Mesenchymal stem cell (in vitro differentiated cells and primary cell): Measurements from ENCODE around the gene CHAC1.

Source experiments
- DNase-seq: peaks from one replicate; pipeline ENCODE4 v3.0.0-alpha.2; 2013
- H2AFZ ChIP-seq: one replicate; pipeline ENCODE4 v1.6.1; 2013; ENCODE audit warnings: low read depth, mild to moderate bottlenecking, control low read depth, inconsistent platforms, low read length, moderate library complexity
- H2AK5ac ChIP-seq: 2 replicates; pipeline ENCODE4 v1.6.1; 2013; ENCODE audit warnings: low read length, moderate library complexity, mild to moderate bottlenecking, inconsistent platforms; ENCODE audit not compliant: severe bottlenecking
- H2BK120ac ChIP-seq: one replicate; pipeline ENCODE4 v1.6.1; 2013; ENCODE audit warnings: low read depth, mild to moderate bottlenecking, inconsistent platforms, low read length, moderate library complexity
- H2BK12ac ChIP-seq, 2 experiments: one replicate each; pipeline ENCODE4 v1.6.1; 2013; ENCODE audit warnings: inconsistent platforms in 2 of 2, low read length in 2 of 2, mild to moderate bottlenecking in 2 of 2, moderate library complexity in 2 of 2, control low read depth in 1 of 2
- H2BK15ac ChIP-seq: one replicate; pipeline ENCODE4 v1.6.1; 2013; ENCODE audit warnings: mild to moderate bottlenecking, low read depth, inconsistent platforms; ENCODE audit not compliant: poor library complexity, severe bottlenecking
- H2BK5ac ChIP-seq: 2 replicates; pipeline ENCODE4 v1.6.1; 2013; ENCODE audit warnings: low read depth, mild to moderate bottlenecking, low read length, control low read depth, inconsistent platforms; ENCODE audit not compliant: poor library complexity, severe bottlenecking
- H3K14ac ChIP-seq, 2 experiments: one replicate each; pipeline ENCODE4 v1.6.1; 2013; ENCODE audit warnings: inconsistent platforms in 2 of 2, low read length in 2 of 2, control low read depth in 1 of 2, mild to moderate bottlenecking in 1 of 2, moderate library complexity in 1 of 2
- H3K18ac ChIP-seq, 2 experiments: one replicate each; pipeline ENCODE4 v1.6.1; 2013; ENCODE audit warnings: inconsistent platforms in 2 of 2, low read length in 2 of 2, control low read depth in 1 of 2, low read depth in 1 of 2, mild to moderate bottlenecking in 1 of 2
- H3K23ac ChIP-seq, 2 experiments: one replicate each; pipeline ENCODE4 v1.6.1; 2013; ENCODE audit warnings: inconsistent platforms in 2 of 2, low read length in 2 of 2, mild to moderate bottlenecking in 2 of 2, moderate library complexity in 2 of 2, control low read depth in 1 of 2
- H3K27ac ChIP-seq: 2 replicates; pipeline ENCODE4 v1.5.1; 2013; ENCODE audit warnings: mild to moderate bottlenecking, moderate library complexity, low read length, control low read depth, inconsistent platforms; ENCODE audit not compliant: poor library complexity, severe bottlenecking
- H3K27me3 ChIP-seq, 2 experiments: 2 replicates each; pipeline versions ENCODE4 v1.6.1 to v1.7.0; 2013; ENCODE audit warnings: low read length in 2 of 2, mild to moderate bottlenecking in 2 of 2, moderate library complexity in 2 of 2, control low read depth in 1 of 2, inconsistent platforms in 1 of 2; ENCODE audit not compliant: control insufficient read depth in 1 of 2, insufficient read depth in 1 of 2
- H3K36me3 ChIP-seq, 2 experiments: 2 replicates each; pipeline versions ENCODE4 v1.6.1 to v1.7.0; 2013; ENCODE audit warnings: low read length in 2 of 2, control low read depth in 1 of 2, inconsistent platforms in 1 of 2, low read depth in 1 of 2, mild to moderate bottlenecking in 1 of 2; ENCODE audit not compliant: insufficient read depth in 2 of 2, control insufficient read depth in 1 of 2
- H3K4ac ChIP-seq, 2 experiments: one replicate each; pipeline ENCODE4 v1.6.1; 2013; ENCODE audit warnings: inconsistent platforms in 2 of 2, low read length in 2 of 2, mild to moderate bottlenecking in 2 of 2, moderate library complexity in 2 of 2, control low read depth in 1 of 2, low read depth in 1 of 2
- H3K4me1 ChIP-seq: 2 replicates; pipeline ENCODE4 v1.6.1; 2013; ENCODE audit warnings: low read depth, low read length, control low read depth; ENCODE audit not compliant: control insufficient read depth, insufficient read depth
- H3K4me2 ChIP-seq: 2 replicates; pipeline ENCODE4 v1.6.1; 2013; ENCODE audit warnings: low read length, mild to moderate bottlenecking, inconsistent platforms; ENCODE audit not compliant: poor library complexity, severe bottlenecking
- H3K4me3 ChIP-seq, 2 experiments: 2 replicates each; pipeline versions ENCODE4 v1.5.1 to v1.7.0; 2013; ENCODE audit warnings: low read length in 2 of 2, mild to moderate bottlenecking in 2 of 2, control low read depth in 1 of 2, low read depth in 1 of 2; ENCODE audit not compliant: insufficient read depth in 1 of 2
- H3K79me1 ChIP-seq: replicated peaks from 2 replicates; pipeline ENCODE4 v1.6.1; 2013; ENCODE audit warnings: mild to moderate bottlenecking, control low read depth, low read length, inconsistent platforms; ENCODE audit not compliant: poor library complexity, severe bottlenecking
- H3K9ac ChIP-seq: 2 replicates; pipeline ENCODE4 v1.7.0; 2013; ENCODE audit warnings: mild to moderate bottlenecking, low read length, moderate library complexity
- H3K9me3 ChIP-seq: 2 replicates; pipeline ENCODE4 v1.7.0; 2013; ENCODE audit warnings: mild to moderate bottlenecking, low read length; ENCODE audit not compliant: control insufficient read depth
- H4K8ac ChIP-seq: one replicate; pipeline ENCODE4 v1.6.1; 2013; ENCODE audit warnings: inconsistent platforms, mild to moderate bottlenecking, low read length, moderate library complexity
- H4K91ac ChIP-seq: one replicate; pipeline ENCODE4 v1.6.1; 2013; ENCODE audit warnings: mild to moderate bottlenecking, low read length, inconsistent platforms
- WGBS: methylation state at CpG from one replicate; pipeline ENCODE4 v1.1.7; 2013; ENCODE audit warnings: mixed read lengths; 5-methylcytosine and 5-hydroxymethylcytosine counted together

Gene CHAC1

GRCh38 chr15:40929660-40930429 is 23.4 kb upstream of the CHAC1 start:
- Histone ChIP-seq H3K4me1 (peaks cover 57% of the 10 kb centered on the region), H2BK120ac (no peak overlapping the region), H2BK5ac (no peak overlapping the region), H3K18ac (peak overlapping the region in 1 of 2 experiments; percentile 6), H2BK12ac (no peak overlapping the region), H3K79me1 (no peaks in the 10 kb centered on the region), H3K9me3 (no peaks in the 10 kb centered on the region), H3K27me3 (peaks cover 68 to 90% of the 10 kb centered on the region in 2 experiments), H2AK5ac (no peak overlapping the region), H3K4ac (no peak overlapping the region), H3K23ac (no peak overlapping the region), H3K4me2 (peak overlapping the region; percentile 84), H3K9ac (no peak overlapping the region), H3K4me3 (peak overlapping the region in 1 of 2 experiments; percentile 56), H4K8ac (peak overlapping the region; percentile 19), H4K91ac (no peak overlapping the region), H3K36me3 (no peaks in the 10 kb centered on the region), H2BK15ac (no peak overlapping the region), H3K27ac (no peak overlapping the region), H2AFZ (no peak overlapping the region), H3K14ac (no peak overlapping the region)
- DNase-seq, result peak; percentile 78
- 2% methylated on average over 55 of the region's 56 CpGs for WGBS

GRCh38 chr15:40930430-40931299 is 22.6 kb upstream of the CHAC1 start:
- Histone ChIP-seq H3K4me1 (peaks cover 57% of the 10 kb centered on the region), H3K23ac (peak overlapping the region in 1 of 2 experiments; percentile 23), H3K4me2 (peak overlapping the region; percentile 84), H3K14ac (no peak overlapping the region), H2AFZ (peak overlapping the region; percentile 30), H2BK12ac (no peak overlapping the region), H2AK5ac (no peak overlapping the region), H3K9ac (no peak overlapping the region), H3K4me3 (peak overlapping the region; percentile 12 to 56), H3K27me3 (peaks cover 64 to 90% of the 10 kb centered on the region in 2 experiments), H3K9me3 (no peaks in the 10 kb centered on the region), H3K79me1 (no peaks in the 10 kb centered on the region), H3K18ac (no peak overlapping the region), H4K91ac (no peak overlapping the region), H4K8ac (no peak overlapping the region), H3K27ac (no peak overlapping the region), H2BK5ac (no peak overlapping the region), H3K4ac (peak overlapping the region in 1 of 2 experiments; percentile 4), H2BK15ac (no peak overlapping the region), H3K36me3 (no peaks in the 10 kb centered on the region), H2BK120ac (no peak overlapping the region)
- WGBS, result 1% methylated on average over 40 of the region's 46 CpGs
- DNase-seq, result peak; percentile 66

- Histone ChIP-seq H2BK5ac (no peak overlapping the region), H4K91ac (no peak overlapping the region), H3K9ac (no peak overlapping the region), H3K9me3 (no peaks in the 10 kb centered on the region), H2BK12ac (no peak overlapping the region), H3K23ac (no peak overlapping the region), H3K27ac (no peak overlapping the region), H4K8ac (peak overlapping the region; percentile 45), H2AK5ac (no peak overlapping the region), H2BK15ac (no peak overlapping the region), H3K18ac (no peak overlapping the region), H3K27me3 (peaks cover 57 to 89% of the 10 kb centered on the region in 2 experiments), H3K4me2 (no peak overlapping the region), H3K79me1 (no peaks in the 10 kb centered on the region), H3K4me3 (no peak overlapping the region), H2BK120ac (no peak overlapping the region), H3K14ac (no peak overlapping the region), H3K36me3 (peaks cover 0 to 4% of the 10 kb centered on the region in 2 experiments), H3K4ac (no peak overlapping the region), H2AFZ (no peak overlapping the region), H3K4me1 (peaks cover 49% of the 10 kb centered on the region)
- no peak for DNase-seq
- 88% methylated on average over 16 of the region's 16 CpGs for WGBS
Measured at GRCh38 chr15:40931300-40932142, 21.8 kb upstream of the CHAC1 start.
